NCI-H446 treated with DMSO at 0.1 percent for 48 hours (cell line): ENCODE results near the gene SYTL3.
"Not testable (repeated sequence)": the region's sequence is repeated elsewhere in the genome, so short reads cannot be mapped to it uniquely, and the experiment has no call there.

ENCODE experiments used
- DNase-seq: peaks from one replicate; lab custom pipeline; 2025; lab: John Stamatoyannopoulos, UW

SYTL3 gene

GRCh38 chr6:158773581-158774449 is 124.0 kb downstream of the SYTL3 start:
- DNase-seq, result no peak

- no peak for DNase-seq
These were observed 125.0 kb downstream of the SYTL3 start for GRCh38 chr6:158774717-158775449.

GRCh38 chr6:158775832-158776231 is 126.0 kb downstream of the SYTL3 start:
- no peak for DNase-seq

GRCh38 chr6:158776737-158777136 is 126.9 kb downstream of the SYTL3 start:
- no peak for DNase-seq

- no peak for DNase-seq
These were observed 127.7 kb downstream of the SYTL3 start for GRCh38 chr6:158777510-158777909.

GRCh38 chr6:158778005-158778527 is 128.2 kb downstream of the SYTL3 start:
- no peak for DNase-seq

- DNase-seq, result no peak
These were observed 130.5 kb downstream of the SYTL3 start for GRCh38 chr6:158780246-158780884.

- DNase-seq, result no peak
These were observed 131.3 kb downstream of the SYTL3 start for GRCh38 chr6:158780988-158781691.

- no peak for DNase-seq
These were observed 132.0 kb downstream of the SYTL3 start for GRCh38 chr6:158781692-158782373.

- no peak for DNase-seq
These were observed 132.7 kb downstream of the SYTL3 start for GRCh38 chr6:158782432-158783166.

- DNase-seq, result no peak
These were observed 133.3 kb downstream of the SYTL3 start for GRCh38 chr6:158783167-158783450.

- DNase-seq, result no peak
These were observed 134.0 kb downstream of the SYTL3 start for GRCh38 chr6:158783851-158784250.

- DNase-seq, result no peak
These were observed 134.7 kb downstream of the SYTL3 start for GRCh38 chr6:158784505-158784904.

GRCh38 chr6:158785036-158785435 is 135.2 kb downstream of the SYTL3 start:
- no peak for DNase-seq

- no peak for DNase-seq
These were observed 136.9 kb downstream of the SYTL3 start for GRCh38 chr6:158786645-158787304.

GRCh38 chr6:158787395-158787794 is 137.5 kb downstream of the SYTL3 start:
- DNase-seq, result no peak

GRCh38 chr6:158789115-158789917 is 139.5 kb downstream of the SYTL3 start:
- DNase-seq, result no peak

GRCh38 chr6:158791274-158791855 is 141.5 kb downstream of the SYTL3 start:
- no peak for DNase-seq

GRCh38 chr6:158792505-158792904 is 142.7 kb downstream of the SYTL3 start:
- DNase-seq, result not testable (repeated sequence)
